GM08714 (cell line): ENCODE measurements around the gene IMPDH2.

Source experiments
- H3K4me3 ChIP-seq: fragments of 200-500 bp; sonication (Bioruptor generic); 2 replicates; pipeline ENCODE4 v1.5.1; 2014; ENCODE audit warnings: mild to moderate bottlenecking, low read length, inconsistent platforms
- ZNF274 ChIP-seq: IDR thresholded peaks from 2 replicates; pipeline ENCODE4 v1.6.1; 2012; ENCODE audit warnings: mild to moderate bottlenecking, low read depth, low read length

IMPDH2 gene

GRCh38 chr3:49006408-49007067 lies 22.7 kb downstream of the IMPDH2 start:
- no peak for TF ChIP-seq ZNF274
- peak overlapping the region; percentile 72; the same call in 1 of the 2 replicates for H3K4me3 ChIP-seq

DNA sequence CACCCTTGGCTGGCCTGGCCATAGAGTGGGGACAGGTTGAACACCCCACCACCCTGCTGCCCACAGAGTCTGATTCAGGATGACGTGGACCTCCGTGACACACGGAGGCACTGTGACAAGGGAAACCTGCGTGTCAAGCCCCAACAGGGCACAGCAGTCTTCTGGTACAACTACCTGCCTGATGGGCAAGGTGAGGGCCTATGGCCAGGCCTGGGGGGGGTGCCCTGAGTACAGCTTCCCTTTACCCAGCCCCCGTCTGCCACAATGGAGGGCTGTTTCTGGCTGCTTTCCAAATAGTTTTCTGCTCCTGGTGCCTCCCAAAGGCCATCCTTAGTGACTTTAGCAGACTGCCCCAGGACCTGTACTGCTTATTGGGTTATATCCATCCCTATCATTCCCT lies 23.2 kb downstream of the IMPDH2 start:
- H3K4me3 ChIP-seq: no peak overlapping the region; the same call in 1 of the 2 replicates
- TF ChIP-seq ZNF274: no peak

DNA sequence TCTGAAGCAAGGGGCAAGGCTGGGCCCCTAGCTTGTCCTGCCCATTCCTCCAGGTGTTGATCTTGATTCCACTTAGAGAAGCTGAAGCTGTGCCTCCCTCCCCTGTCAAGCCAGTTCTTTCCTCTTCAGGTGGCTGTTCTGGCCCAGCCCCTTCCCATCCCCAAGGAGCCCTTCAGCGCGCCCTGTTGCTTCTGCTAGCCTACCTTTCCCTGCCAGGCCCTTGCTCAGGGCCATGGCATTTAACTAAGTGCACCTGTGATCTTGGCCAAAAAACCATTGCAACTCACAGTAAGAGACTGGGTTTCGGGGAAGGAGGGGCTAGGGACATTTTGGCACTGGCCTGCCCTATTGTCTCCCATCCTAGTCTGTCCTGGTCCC lies 23.9 kb downstream of the IMPDH2 start:
- TF ChIP-seq ZNF274: no peak
- H3K4me3 ChIP-seq: no peak overlapping the region

DNA sequence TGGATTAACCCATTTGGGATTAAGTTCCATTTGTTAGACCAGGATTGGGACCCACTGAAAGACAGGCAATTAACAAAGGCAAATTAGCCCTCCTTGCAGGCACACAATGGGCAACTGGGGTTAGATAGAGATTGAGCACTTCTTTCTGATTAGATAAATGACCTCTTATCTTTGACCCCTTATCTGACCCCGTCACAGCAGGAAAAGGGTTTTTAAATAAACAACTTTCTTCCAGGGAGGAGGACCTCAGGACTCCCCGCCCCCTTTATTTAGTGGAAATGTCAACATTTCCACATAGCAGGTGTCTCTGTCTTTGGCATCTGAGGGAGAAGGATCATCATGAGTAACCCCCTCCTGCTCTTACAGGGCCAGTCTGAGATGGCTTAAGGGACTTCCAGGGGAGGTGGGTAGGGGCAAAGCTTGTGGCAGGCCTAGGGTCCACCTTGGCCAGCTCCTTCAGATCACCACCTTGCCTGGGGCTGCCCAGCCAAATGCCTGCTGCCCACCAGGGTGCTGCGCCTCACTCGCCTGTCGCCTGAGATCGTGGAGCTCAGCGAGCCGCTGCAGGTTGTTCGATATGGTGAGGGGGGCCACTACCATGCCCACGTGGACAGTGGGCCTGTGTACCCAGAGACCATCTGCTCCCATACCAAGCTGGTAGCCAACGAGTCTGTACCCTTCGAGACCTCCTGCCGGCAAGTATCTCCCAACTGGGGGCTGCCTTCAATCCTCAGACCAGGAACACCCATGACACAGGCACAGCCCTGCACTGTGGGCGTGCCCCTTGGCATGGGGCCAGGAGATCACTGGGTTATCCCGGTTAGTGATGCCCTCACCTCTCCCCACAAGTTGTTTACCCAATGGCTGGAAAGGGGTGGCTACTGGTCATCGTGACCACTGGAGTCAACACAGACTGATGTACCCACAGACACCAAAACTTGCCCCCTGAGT lies 24.6 kb downstream of the IMPDH2 start:
- H3K4me3 ChIP-seq: no peak overlapping the region
- no peak for TF ChIP-seq ZNF274

DNA sequence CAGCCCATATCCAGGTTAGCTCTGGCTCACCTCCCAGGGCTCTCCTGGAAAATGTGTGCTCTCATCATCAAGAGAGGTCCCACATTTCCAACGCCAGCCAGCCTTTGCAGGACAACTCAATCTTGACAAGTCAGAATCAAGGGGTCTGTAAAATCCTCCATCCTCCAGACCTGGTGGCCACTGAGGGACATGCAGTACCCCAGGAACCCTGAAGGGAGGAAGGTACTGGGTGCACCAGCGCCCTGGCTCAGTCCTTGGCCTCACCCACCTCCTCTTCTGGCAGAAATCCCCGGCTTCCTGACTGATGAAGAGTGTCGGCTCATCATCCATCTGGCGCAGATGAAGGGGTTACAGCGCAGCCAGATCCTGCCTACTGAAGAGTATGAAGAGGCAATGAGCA lies 28.0 kb downstream of the IMPDH2 start:
- no peak overlapping the region for H3K4me3 ChIP-seq
- TF ChIP-seq ZNF274: no peak

- H3K4me3 ChIP-seq: no peak overlapping the region
- no peak for TF ChIP-seq ZNF274
Measured at GRCh38 chr3:48999085-48999858, 29.9 kb downstream of the IMPDH2 start.

GRCh38 chr3:48997714-48998637 lies 31.2 kb downstream of the IMPDH2 start:
- no peak overlapping the region for H3K4me3 ChIP-seq
- TF ChIP-seq ZNF274: no peak

GRCh38 chr3:48997102-48997635 lies 32.0 kb downstream of the IMPDH2 start:
- TF ChIP-seq ZNF274: no peak
- no peak overlapping the region for H3K4me3 ChIP-seq

DNA sequence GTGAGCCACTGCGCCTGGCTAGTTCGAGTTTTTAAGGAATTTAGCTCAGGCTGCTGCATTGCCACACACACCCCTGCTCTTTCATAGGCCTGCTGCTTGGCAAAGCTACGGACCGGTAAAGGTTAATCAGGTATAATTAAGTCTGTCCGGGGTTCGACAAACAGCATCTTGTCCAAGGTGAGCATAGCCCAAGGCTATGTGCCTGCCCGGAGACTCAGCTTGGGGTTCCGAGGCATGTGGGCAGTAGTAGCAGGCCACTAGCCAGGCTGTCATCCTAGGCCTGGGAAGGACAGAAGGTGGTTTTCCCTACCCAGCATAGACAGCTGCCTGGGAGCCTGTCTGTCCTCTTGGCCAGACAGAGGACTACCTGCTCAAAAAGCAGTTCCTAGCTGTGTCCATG lies 32.6 kb downstream of the IMPDH2 start:
- no peak for TF ChIP-seq ZNF274
- no peak overlapping the region for H3K4me3 ChIP-seq

DNA sequence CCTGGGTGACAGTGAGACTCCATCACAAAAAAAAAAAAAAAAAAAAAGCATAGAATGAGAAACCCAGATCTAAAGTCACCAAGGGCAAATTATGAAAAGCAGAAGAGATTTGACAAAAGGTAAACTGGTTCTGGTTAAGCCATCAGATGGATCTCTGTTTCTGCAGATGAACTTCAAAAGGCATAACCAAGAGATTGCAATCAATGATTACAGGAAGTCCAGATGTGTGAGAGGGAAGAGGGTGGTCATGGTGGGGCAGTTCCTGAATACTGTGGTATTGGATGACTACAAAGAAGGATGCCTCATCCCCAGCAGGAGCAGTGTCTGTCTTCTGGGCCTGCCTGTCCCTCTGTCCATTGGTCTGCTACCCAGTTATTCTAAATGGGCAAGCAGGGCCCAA lies 35.4 kb downstream of the IMPDH2 start:
- H3K4me3 ChIP-seq: no peak overlapping the region
- no peak for TF ChIP-seq ZNF274

DNA sequence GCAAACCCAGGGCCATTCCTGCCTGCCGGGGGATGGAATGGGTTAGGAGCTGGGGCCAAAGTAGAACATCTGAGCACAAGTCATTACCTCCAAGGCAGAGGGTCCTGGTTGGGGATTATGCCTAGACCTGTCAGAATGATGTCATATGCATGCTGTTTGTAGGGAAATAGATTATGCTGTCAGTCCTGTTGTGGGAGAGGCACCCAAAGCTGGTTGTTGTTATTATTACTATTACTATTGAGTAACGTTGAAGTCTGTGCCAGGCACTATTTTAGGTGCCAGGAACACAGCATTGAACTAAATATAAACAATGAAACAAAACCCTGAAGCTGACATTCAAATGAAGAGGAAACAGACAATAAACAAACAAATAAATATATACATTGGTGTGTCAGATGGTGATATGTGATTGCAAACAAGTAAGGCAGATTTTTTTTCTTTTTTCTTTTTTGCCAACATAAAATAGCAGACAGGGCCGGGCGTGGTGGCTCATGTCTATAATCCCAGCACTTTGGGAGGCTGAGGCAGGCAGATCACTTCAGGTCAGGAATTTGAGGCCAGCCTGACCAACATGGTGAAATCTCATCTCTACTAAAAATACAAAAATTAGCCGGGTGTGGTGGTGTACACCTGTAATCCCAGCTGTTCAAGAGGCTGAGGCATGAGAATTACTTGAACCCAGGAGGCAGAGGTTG lies 37.2 kb downstream of the IMPDH2 start:
- TF ChIP-seq ZNF274: no peak
- no peak overlapping the region for H3K4me3 ChIP-seq

DNA sequence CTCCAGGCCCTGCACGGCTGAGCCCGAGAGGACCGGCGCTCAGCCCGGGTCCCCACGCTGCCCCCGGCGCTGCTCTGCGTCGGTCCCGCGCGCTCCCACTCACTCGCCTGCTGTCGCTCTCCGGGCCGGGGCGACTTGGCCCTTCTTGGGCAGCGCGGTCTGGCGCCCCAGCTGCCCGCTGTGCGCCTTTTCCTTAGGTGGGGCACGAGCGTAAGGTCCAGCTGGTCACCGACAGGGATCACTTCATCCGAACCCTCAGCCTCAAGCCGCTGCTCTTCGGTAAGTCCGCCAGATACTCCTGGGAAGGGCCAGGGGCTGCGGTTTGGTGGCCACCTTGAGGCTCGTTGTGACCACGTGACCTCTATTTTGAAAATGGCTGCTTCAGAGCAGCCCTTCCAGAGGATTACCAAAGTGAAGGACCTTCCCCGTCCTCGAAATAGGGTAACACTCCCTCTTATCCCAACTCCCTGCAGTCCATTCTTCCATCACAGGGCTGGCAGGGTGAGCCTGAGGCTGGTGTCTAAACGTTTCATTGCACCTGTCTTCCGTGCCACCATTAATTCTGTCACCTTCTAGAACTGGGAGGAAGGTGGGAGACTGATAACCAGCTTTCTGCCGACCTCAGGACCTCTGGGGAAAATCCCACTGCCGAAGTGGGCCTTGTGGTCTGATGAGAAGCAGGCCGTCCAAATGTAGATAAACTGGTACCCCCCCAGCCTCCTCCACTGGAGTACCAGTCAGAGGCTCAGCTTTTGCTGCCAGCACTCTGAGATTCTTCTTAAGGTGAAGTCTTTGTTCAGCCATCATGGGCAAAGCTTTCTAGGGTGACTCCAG lies 38.3 kb downstream of the IMPDH2 start:
- TF ChIP-seq ZNF274: no peak
- H3K4me3 ChIP-seq: peak overlapping the region; percentile 71
